ENCODE measurements around the gene MAF. TPM values are rescaled to one million over a fixed set of nuclear protein-coding genes. Genes with fewer than 3 reads are reported as not detected.

The MAF gene
- total RNA-seq, 1 donor from 2014 or later = 60.0 TPM

DNA sequence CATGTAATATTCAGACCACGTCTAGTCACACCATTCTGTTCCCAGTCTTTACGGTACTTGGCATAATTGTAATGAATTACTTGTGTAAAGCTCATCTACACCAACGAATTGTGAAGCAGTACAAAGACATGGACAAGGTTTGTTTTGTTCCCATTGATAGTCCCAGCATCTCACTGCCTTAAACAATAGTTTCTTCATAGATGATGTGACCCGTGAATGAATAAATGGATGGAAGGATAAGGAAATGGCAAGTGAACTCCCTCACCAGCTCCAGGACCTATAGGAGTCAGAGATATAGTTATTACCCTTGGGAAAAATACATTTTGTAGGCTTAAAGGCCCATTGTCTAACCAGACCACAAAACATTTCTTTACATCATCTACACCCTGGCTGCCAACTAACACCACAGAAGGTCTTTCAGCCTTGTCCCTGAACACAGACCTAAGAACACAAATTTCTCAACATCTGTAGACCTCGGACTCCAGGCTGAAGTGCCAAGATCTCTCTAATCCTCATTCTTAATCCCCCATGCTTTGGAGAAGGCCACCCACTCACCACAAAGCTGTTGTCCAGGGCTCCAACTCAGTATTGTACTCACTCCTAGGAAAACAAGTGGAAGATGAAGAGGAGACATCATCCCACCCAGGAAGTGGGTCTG is 38.2 kb downstream of the MAF start:
- no peak for ATAC-seq
- TF ChIP-seq, protein P1, sequence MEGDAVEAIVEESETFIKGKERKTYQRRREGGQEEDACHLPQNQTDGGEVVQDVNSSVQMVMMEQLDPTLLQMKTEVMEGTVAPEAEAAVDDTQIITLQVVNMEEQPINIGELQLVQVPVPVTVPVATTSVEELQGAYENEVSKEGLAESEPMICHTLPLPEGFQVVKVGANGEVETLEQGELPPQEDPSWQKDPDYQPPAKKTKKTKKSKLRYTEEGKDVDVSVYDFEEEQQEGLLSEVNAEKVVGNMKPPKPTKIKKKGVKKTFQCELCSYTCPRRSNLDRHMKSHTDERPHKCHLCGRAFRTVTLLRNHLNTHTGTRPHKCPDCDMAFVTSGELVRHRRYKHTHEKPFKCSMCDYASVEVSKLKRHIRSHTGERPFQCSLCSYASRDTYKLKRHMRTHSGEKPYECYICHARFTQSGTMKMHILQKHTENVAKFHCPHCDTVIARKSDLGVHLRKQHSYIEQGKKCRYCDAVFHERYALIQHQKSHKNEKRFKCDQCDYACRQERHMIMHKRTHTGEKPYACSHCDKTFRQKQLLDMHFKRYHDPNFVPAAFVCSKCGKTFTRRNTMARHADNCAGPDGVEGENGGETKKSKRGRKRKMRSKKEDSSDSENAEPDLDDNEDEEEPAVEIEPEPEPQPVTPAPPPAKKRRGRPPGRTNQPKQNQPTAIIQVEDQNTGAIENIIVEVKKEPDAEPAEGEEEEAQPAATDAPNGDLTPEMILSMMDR (IDR thresholded peaks at IDR 0.05) = no peak
- no peak overlapping the region for H3K4me3 ChIP-seq
- no peaks in the 10 kb centered on the region for H3K9me3 ChIP-seq
- intact Hi-C loops (cut with DNase I) = no loop called here
- H3K4me1 ChIP-seq = no peaks in the 10 kb centered on the region
- DNase-seq = no peak
- H3K36me3 ChIP-seq = no peaks in the 10 kb centered on the region
- H3K27me3 ChIP-seq (ENCODE audit: low read depth) = no peaks in the 10 kb centered on the region
- H3K27ac ChIP-seq = no peak overlapping the region

DNA sequence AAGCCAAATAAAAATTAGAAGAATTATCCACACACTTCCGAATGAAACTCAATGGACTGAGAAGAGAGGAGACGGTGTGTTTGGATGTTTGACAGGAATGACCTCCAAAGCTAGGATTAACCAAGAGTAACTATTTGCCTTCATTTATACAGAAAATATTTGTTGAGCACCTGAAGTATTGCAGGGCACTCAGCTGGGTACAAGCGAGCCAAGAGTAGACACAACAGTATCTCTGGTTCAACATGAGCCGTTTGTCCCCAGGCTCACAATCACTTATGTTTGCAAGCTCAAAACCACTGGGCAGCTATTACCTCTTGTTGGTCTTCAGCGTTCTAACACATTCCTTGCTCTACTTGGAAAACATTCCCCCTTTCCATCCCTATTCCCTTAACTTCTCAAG is 38.8 kb downstream of the MAF start:
- intact Hi-C loops (cut with DNase I) = no loop called here
- Histone ChIP-seq H3K4me1 (no peaks in the 10 kb centered on the region), H3K27me3 (ENCODE audit: low read depth) (no peaks in the 10 kb centered on the region), H3K9me3 (no peaks in the 10 kb centered on the region), H3K4me3 (no peak overlapping the region), H3K27ac (no peak overlapping the region), H3K36me3 (no peaks in the 10 kb centered on the region)
- no peak for DNase-seq
- TF ChIP-seq, protein P1 (IDR thresholded peaks at IDR 0.05) = no peak
- ATAC-seq = no peak

DNA sequence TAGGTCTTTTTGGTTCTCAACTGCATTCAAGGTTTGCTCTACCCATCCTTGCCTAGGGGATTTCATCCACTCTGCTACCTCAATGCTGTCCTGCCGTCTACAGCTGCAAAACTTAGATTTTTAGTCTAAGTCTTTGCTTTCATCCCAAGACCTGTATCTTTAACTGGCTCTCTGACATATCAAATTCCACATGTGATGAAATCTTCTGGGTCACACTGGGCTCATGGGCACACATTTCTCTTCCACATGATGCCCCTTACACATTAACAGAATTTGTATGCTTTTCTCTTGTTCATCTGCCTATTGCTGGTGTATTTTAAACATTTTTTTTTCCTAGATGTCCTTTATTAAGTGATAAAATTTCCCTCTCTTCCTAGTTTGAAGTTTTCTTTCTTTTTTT is 39.6 kb downstream of the MAF start:
- no peak overlapping the region for H3K4me3 ChIP-seq
- H3K27me3 ChIP-seq (ENCODE audit: low read depth) = no peaks in the 10 kb centered on the region
- intact Hi-C loops (cut with DNase I) = no loop called here
- no peaks in the 10 kb centered on the region for H3K36me3 ChIP-seq
- TF ChIP-seq, protein P1 (IDR thresholded peaks at IDR 0.05) = no peak
- ATAC-seq (no peak), DNase-seq (no peak)
- no peaks in the 10 kb centered on the region for H3K9me3 ChIP-seq
- H3K27ac ChIP-seq = no peak overlapping the region
- no peaks in the 10 kb centered on the region for H3K4me1 ChIP-seq

DNA sequence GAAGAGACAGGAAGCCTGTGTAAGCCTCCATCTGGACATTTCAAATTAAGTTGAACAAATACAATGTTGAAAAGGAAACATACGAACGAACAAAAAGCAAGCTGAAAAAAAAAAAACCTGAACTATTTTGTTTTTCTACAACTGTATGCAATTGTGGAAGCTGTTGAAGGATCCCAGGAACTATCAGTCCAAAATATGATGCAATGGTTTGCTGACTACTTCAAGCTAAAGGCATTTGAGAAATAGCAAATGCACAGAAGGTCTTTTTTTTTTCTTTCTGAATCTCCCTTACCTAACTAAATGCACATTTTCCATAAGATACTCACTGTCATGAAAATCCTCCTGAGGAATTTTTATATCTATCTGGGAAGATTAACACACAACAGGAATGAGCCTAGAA is 40.2 kb downstream of the MAF start:
- Histone ChIP-seq H3K9me3 (no peaks in the 10 kb centered on the region), H3K4me3 (no peak overlapping the region), H3K27me3 (ENCODE audit: low read depth) (no peaks in the 10 kb centered on the region), H3K36me3 (no peaks in the 10 kb centered on the region), H3K4me1 (no peaks in the 10 kb centered on the region), H3K27ac (no peak overlapping the region)
- TF ChIP-seq, protein P1 (IDR thresholded peaks at IDR 0.05) = no peak
- intact Hi-C loops (cut with DNase I) = no loop called here
- DNase-seq (no peak), ATAC-seq (no peak)

DNA sequence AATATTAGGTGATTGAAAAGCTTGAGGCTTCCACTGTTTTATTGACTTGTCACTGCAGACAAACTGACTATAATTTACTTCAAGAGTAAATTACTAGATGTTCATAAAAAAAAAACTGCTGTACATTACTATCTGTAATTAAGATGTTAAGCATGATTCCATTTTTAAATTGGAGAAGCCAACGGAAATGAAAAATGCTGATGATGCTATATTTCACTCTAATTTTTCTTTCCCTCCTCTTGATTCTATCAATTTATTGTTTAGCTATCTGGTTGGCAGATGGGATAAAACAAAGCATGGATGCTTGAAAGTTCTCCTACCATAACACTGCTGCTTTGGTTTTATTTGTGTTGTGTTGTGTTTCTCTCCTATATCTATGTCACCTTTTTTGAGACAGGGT is 41.0 kb downstream of the MAF start:
- Histone ChIP-seq H3K36me3 (no peaks in the 10 kb centered on the region), H3K27me3 (ENCODE audit: low read depth) (no peaks in the 10 kb centered on the region), H3K9me3 (no peaks in the 10 kb centered on the region), H3K4me3 (no peak overlapping the region), H3K4me1 (no peaks in the 10 kb centered on the region), H3K27ac (no peak overlapping the region)
- TF ChIP-seq, protein P1 (IDR thresholded peaks at IDR 0.05) = no peak
- ATAC-seq (no peak), DNase-seq (no peak)
- intact Hi-C loops (cut with DNase I) = no loop called here

Data from lower lobe of right lung (tissue), 2 donors.